PFSK-1 (cell line): Measurements from ENCODE around the gene ZBTB1.

ENCODE experiments used
- FOXP2 ChIP-seq: optimal IDR thresholded peaks from 2 replicates; pipeline ENCODE3; 2011; ENCODE audit warnings: borderline replicate concordance, control low read depth, inconsistent platforms; ENCODE audit not compliant: insufficient read depth; ENCODE audit errors: extremely low read length, extremely low read depth
- POLR2AphosphoS5 ChIP-seq: IDR thresholded peaks from 2 replicates; pipeline ENCODE4 v1.6.1; 2012; ENCODE audit warnings: low read depth, mild to moderate bottlenecking, control low read depth, low read length, moderate library complexity
- REST ChIP-seq, 2 experiments: IDR thresholded peaks; 2 replicates each; pipeline versions ENCODE4 v1.6.1 to v1.8.0; 2011 to 2012; ENCODE audit warnings: low read depth in 2 of 2, low read length in 2 of 2, control low read depth in 1 of 2, inconsistent platforms in 1 of 2, mild to moderate bottlenecking in 1 of 2, moderate library complexity in 1 of 2; ENCODE audit not compliant: insufficient read depth in 1 of 2
- SIN3A ChIP-seq: IDR thresholded peaks from 2 replicates; pipeline ENCODE4 v1.6.1; 2012; ENCODE audit warnings: mild to moderate bottlenecking, low read length, moderate library complexity, borderline replicate concordance; ENCODE audit not compliant: insufficient read depth
- TAF1 ChIP-seq: IDR thresholded peaks from 2 replicates; pipeline ENCODE4 v1.6.1; 2012; ENCODE audit warnings: low read length, control low read depth, borderline replicate concordance; ENCODE audit not compliant: insufficient read depth

ZBTB1 gene

DNA sequence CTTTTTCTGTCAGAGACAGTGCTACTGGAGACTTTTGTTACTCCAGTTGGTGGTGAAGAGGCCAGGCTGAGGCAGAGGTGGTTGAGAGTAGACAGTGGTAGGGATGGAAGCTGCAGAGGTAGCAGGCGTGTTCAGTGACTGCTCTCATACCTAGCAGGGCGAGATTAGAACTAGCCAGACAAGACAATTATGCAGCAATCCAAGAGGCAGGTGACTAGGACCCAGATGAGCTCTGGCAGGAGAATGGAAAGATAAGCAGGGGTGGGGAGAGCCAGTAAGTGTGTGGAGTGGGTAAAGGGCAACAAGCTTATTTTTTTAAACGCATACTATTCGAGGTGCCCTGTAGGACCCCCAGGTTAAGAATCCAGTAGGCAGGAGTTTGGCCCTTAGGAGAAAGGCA, 50.0 kb downstream of the ZBTB1 start:
- TF ChIP-seq FOXP2 (no peak), REST (IDR thresholded peaks at IDR 0.05; ENCODE audit: insufficient read depth in 1 of 2, low read depth in 2 of 2, low read length in 2 of 2) (no peak), TAF1 (no peak), POLR2AphosphoS5 (no peak), SIN3A (no peak)

- no peak for TF ChIP-seq REST (IDR thresholded peaks at IDR 0.05; ENCODE audit: insufficient read depth in 1 of 2, low read depth in 2 of 2, low read length in 2 of 2)
- no peak for TF ChIP-seq TAF1
- TF ChIP-seq POLR2AphosphoS5: no peak
Measured at GRCh38 chr14:64556526-64556925, 52.0 kb downstream of the ZBTB1 start.

- no peak for TF ChIP-seq POLR2AphosphoS5
- TF ChIP-seq SIN3A: no peak
- no peak for TF ChIP-seq REST (IDR thresholded peaks at IDR 0.05; ENCODE audit: insufficient read depth in 1 of 2, low read depth in 2 of 2, low read length in 2 of 2)
- TF ChIP-seq TAF1: no peak
- no peak for TF ChIP-seq FOXP2
Measured at GRCh38 chr14:64561631-64562030, 57.1 kb downstream of the ZBTB1 start.

DNA sequence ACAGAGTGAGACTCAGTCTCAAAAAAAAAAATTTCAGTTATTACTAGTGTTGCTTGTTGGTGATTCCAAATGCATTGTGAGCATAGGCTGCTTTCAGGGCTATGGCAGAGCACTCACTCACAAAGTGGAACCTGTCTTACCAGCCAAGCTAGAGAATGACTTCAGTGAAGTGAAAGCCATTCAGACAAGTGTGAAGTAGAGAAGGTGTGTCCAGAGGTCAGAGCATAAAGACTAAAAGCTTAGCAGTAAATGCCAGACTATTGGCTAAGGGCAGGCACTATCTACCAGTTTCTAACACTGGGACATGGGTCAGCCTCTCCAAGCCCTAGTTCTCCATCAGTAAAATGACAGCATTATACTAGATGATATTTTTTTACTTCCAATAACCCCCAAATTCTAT, 57.9 kb downstream of the ZBTB1 start:
- TF ChIP-seq SIN3A (no peak), REST (IDR thresholded peaks at IDR 0.05; ENCODE audit: insufficient read depth in 1 of 2, low read depth in 2 of 2, low read length in 2 of 2) (no peak), TAF1 (no peak), POLR2AphosphoS5 (no peak), FOXP2 (no peak)

DNA sequence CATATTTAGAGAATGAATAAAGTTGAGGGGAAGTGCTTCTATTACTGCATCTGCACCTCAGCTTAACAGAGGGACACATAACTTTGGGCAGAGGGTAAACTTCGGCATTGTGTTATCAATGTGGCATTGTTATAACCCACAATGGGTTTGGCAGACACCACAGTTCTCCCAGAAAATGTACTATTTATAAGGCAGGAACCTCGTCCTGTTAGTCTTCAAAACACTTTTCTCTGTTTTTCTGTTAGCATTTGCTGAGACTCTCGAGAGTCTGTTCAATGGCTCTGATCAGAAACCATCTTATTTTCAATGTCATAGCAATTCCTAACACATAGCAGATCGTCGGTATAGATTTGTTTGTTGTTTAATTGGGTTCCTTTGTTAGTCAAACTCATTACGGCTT, 59.1 kb downstream of the ZBTB1 start:
- TF ChIP-seq REST (IDR thresholded peaks at IDR 0.05; ENCODE audit: insufficient read depth in 1 of 2, low read depth in 2 of 2, low read length in 2 of 2): no peak
- TF ChIP-seq SIN3A: no peak
- TF ChIP-seq FOXP2: no peak
- TF ChIP-seq TAF1: no peak
- no peak for TF ChIP-seq POLR2AphosphoS5
